IPS DF 6.9 (cell line): Measurements from ENCODE around the gene PLCH1.

Experiments used
- DNase-seq: peaks from one replicate; pipeline ENCODE4 v3.0.0-alpha.2; 2013; ENCODE audit warnings: low read depth, low spot score
- H3K27ac ChIP-seq: one replicate; pipeline ENCODE4 v1.5.1; 2013; ENCODE audit warnings: low read length, control low read depth
- H3K27me3 ChIP-seq: 2 replicates; pipeline ENCODE4 v1.6.1; 2013; ENCODE audit warnings: mild to moderate bottlenecking, low read length; ENCODE audit not compliant: control insufficient read depth, insufficient read depth
- H3K36me3 ChIP-seq: 2 replicates; pipeline ENCODE4 v1.6.1; 2013; ENCODE audit warnings: low read length; ENCODE audit not compliant: control insufficient read depth, insufficient read depth
- H3K4me1 ChIP-seq: 2 replicates; pipeline ENCODE4 v1.6.1; 2013; ENCODE audit warnings: low read length; ENCODE audit not compliant: control insufficient read depth, insufficient read depth
- H3K4me3 ChIP-seq: 2 replicates; pipeline ENCODE4 v1.5.1; 2013; ENCODE audit warnings: mild to moderate bottlenecking, low read length
- H3K9me3 ChIP-seq: 2 replicates; pipeline ENCODE4 v1.6.1; 2013; ENCODE audit warnings: low read length, inconsistent platforms; ENCODE audit not compliant: control insufficient read depth, insufficient read depth
- WGBS: extraction: QIAGEN DNeasy Blood & Tissue Kit; methylation state at CpG from one replicate; pipeline ENCODE4 v1.1.7; 2013; ENCODE audit warnings: mixed read lengths, missing lambda C conversion rate; ENCODE audit not compliant: insufficient read length, insufficient coverage; 5-methylcytosine and 5-hydroxymethylcytosine counted together

PLCH1 gene

DNA sequence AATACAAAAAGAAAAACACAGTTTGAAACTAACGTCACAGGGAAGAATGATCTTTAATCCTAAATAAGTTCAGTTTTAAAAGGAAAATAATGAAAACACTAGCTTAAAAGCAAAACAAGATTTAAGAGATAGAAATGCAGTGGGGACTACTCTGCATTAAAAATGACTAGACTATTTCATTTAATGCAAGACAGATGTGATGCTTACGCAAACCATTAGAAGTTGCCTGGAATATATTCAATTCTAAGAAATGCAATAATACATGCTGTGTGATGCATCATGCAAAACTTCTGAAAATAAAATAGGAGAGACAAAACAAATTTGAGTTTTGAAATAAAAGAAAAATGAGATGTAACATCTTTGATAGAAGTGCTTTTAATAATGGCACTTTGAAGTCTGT, 353.8 kb downstream of the PLCH1 start:
- DNase-seq, result no peak
- Histone ChIP-seq H3K4me1 (0 out of 2 replicates have a peak, but pooled peaks cover 2% of the 10 kb centered on the region), H3K27ac (no peak overlapping the region), H3K4me3 (no peak overlapping the region), H3K9me3 (no peaks in the 10 kb centered on the region), H3K36me3 (no peaks in the 10 kb centered on the region), H3K27me3 (no peaks in the 10 kb centered on the region)
- no CpG with 5 or more reads among the region's 2 CpGs for WGBS

DNA sequence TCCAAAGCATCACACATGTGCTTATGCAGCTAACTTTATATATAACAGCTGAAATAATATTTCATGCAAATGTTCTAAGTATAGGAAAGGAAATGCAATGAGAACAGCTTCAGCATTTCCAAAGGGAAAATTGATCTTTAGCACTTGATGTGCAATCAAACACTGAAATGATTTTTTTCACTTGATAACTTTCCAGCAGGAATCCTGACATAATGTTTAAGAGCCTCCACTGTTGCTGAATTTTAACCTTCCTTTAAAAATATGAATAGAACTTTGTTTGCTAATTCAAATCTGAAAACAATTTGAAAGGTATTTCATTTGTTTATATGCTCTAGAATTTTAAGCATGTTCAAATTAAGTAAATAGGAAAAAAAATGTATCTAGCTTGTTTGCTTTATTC, 354.5 kb downstream of the PLCH1 start:
- H3K27ac ChIP-seq, result no peak overlapping the region
- H3K27me3 ChIP-seq, result no peaks in the 10 kb centered on the region
- H3K9me3 ChIP-seq, result no peaks in the 10 kb centered on the region
- 0 out of 2 replicates have a peak, but pooled peaks cover 2% of the 10 kb centered on the region for H3K4me1 ChIP-seq
- no peak overlapping the region for H3K4me3 ChIP-seq
- no peaks in the 10 kb centered on the region for H3K36me3 ChIP-seq
- DNase-seq, result no peak

DNA sequence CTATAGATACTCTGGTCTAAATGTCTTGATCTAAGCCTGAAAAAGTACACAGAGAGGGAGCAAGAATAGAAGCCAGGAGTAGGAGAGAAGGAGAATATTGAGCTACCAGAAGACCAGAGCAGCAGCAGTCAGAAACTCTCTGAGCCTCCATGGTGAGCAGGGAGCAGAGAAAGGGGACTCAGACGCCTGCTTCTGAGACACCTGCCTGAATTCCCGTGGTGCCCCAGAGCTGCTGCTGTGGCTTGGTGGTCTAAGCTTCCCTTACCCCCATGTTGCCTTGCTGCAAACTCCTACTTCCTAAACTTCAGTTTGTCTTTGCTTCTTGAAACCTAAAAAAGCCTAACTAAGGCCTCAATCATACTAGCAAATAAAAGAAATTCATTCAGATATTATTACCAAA, 356.5 kb downstream of the PLCH1 start:
- no peaks in the 10 kb centered on the region for H3K27me3 ChIP-seq
- H3K4me3 ChIP-seq, result no peak overlapping the region

DNA sequence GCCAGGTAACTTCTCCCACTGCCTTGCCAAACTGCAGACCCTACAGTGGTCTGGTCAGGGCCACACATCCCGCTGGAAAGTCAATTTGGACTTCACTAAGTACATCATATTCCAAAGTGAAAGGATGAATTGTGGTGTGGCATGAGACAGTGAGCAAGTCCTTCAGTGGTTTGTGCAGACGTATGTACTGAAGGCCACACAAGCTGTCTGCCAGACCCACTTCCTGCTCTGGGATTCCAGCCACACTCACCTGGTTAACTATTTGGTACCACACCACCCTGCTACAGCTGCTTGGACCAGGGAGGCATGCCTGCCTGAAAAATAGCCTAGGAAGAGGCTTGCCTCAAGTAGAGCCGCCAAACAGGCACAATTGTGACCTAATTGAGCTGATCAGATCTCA, 357.3 kb downstream of the PLCH1 start:
- WGBS, result no CpG with 5 or more reads among the region's 3 CpGs
- Histone ChIP-seq H3K27me3 (no peaks in the 10 kb centered on the region), H3K9me3 (no peaks in the 10 kb centered on the region), H3K27ac (no peak overlapping the region), H3K4me3 (no peak overlapping the region), H3K36me3 (no peaks in the 10 kb centered on the region), H3K4me1 (0 out of 2 replicates have a peak, but pooled peaks cover 2% of the 10 kb centered on the region)
- DNase-seq, result no peak

More for the DNA sequence above, 356.5 kb downstream of the PLCH1 start:
- Histone ChIP-seq H3K9me3 (no peaks in the 10 kb centered on the region), H3K4me1 (0 out of 2 replicates have a peak, but pooled peaks cover 2% of the 10 kb centered on the region), H3K27ac (no peak overlapping the region), H3K36me3 (no peaks in the 10 kb centered on the region)
- DNase-seq, result no peak
- WGBS, result no CpG with 5 or more reads among the region's 2 CpGs

DNA sequence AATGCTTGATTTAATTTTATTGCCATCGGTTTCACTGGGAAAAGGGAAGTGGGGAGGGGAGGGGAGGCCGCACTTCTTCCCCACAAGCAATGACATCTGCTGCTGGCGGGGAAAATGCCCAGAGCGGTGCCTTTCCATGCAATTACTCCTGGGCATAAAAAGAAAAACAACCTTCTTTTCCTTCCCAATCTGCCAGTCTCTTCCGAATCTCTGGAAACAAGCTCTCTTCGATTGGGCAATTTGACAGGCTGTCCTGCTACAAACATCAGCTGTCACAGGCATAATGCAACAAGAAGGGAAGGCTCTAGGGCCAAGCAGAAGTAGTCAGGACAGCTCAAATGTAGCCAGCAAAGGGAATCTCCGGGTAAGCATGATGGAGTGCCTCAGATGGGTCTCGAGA, 358.0 kb downstream of the PLCH1 start:
- 0 out of 2 replicates have a peak, but pooled peaks cover 2% of the 10 kb centered on the region for H3K4me1 ChIP-seq
- no peaks in the 10 kb centered on the region for H3K9me3 ChIP-seq
- H3K27me3 ChIP-seq, result no peaks in the 10 kb centered on the region
- no peak overlapping the region for H3K4me3 ChIP-seq
- no CpG with 5 or more reads among the region's 8 CpGs for WGBS
- no peak for DNase-seq
- no peak overlapping the region for H3K27ac ChIP-seq
- H3K36me3 ChIP-seq, result no peaks in the 10 kb centered on the region

DNA sequence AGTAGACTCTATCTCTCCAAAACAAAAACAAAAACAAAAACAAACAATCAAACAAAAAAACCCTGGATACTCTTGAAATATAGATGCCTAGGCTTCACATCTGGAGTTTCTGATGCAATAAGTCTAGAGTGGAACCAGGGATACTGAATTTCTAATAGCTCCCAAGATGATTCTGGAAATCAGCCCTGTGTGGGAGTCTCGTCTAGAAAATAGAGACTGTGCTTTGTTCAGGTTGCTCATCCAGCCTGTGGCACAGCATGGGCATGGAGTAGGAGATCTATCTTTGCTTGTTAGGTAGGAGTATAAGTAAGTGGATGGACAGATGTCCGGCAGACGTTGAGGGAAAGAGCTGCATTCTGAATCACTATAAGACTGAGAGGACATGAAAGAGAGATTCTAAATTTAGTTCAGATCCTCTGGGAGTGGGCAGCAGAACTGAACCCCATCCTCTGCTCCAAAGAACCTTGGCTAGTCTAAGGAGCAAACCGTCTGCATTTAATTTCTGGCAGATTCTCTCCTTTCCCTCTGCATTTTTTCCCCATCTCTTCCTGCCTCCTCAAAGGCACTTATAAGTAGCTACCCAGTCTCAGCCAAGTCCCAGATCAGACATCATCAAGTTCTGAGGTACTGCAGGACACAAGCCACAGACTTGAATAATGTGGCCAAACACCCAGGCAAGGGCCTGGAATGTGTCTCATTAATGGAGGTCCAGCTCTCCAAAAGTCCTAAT, 358.8 kb downstream of the PLCH1 start:
- no peaks in the 10 kb centered on the region for H3K27me3 ChIP-seq
- H3K9me3 ChIP-seq, result no peaks in the 10 kb centered on the region
- no peak overlapping the region for H3K27ac ChIP-seq
- no CpG with 5 or more reads among the region's 4 CpGs for WGBS
- no peak overlapping the region for H3K4me3 ChIP-seq
- DNase-seq, result no peak
- H3K4me1 ChIP-seq, result 0 out of 2 replicates have a peak, but pooled peaks cover 2% of the 10 kb centered on the region
- H3K36me3 ChIP-seq, result no peaks in the 10 kb centered on the region

DNA sequence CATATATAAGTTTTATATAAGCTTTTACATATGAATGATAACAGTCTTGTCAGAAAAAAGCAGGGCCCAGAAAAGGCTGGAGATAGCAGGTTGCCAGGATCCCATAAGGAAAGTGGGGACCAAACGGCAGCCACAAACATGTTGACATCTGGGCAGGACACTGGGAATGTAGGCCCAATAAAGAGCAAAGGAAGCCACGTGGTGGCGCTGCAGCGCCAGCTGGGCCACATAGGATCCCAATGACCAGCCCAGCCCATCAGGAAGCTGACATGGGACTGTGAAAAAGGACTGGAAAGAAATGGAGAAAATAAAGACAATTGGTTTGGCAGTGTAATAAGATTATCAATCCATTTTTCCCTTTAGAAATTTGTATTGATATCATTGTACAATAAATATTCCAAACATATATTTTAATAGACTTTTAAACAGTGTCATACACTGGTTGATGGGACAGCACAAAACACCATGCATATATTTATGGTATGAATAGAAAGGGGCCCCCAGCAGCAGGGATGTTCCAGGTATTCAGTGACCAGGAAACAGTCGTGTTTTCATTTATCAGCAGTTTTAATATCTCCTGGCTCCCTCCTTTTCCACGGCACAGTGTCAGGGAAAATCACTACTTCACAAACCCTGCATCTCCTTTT, 362.4 kb downstream of the PLCH1 start:
- H3K9me3 ChIP-seq, result no peaks in the 10 kb centered on the region
- no peak overlapping the region for H3K27ac ChIP-seq
- H3K36me3 ChIP-seq, result no peaks in the 10 kb centered on the region
- DNase-seq, result peak; percentile 93
- no peak overlapping the region for H3K4me3 ChIP-seq
- no CpG with 5 or more reads among the region's 6 CpGs for WGBS
- H3K4me1 ChIP-seq, result 0 out of 2 replicates have a peak, but pooled peaks cover under 1% of the 10 kb centered on the region
- H3K27me3 ChIP-seq, result no peaks in the 10 kb centered on the region

DNA sequence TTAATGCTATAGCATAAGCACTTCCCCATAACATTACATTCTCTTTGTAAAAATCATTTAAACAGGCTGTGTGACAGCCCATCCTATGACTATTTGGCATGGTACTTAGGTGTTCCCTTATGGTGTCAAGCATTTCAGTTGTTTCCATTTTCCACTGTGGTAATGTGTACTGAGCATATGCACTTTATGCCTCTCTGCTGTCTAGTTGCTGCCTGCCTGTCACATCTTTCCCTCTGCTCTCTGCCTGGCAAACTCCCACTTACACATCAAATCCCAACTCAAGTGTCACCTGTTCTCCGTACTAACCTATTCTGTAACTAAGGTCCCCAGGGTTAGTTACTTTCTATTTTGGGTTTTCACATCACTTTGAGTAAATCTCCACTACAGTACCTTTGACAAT, 367.0 kb downstream of the PLCH1 start:
- H3K4me1 ChIP-seq, result no peaks in the 10 kb centered on the region
- no peaks in the 10 kb centered on the region for H3K27me3 ChIP-seq
- H3K27ac ChIP-seq, result no peak overlapping the region
- no peaks in the 10 kb centered on the region for H3K36me3 ChIP-seq
- H3K4me3 ChIP-seq, result no peak overlapping the region
- WGBS, result no CpG with 5 or more reads among the region's 1 CpG
- no peak for DNase-seq
- no peaks in the 10 kb centered on the region for H3K9me3 ChIP-seq

DNA sequence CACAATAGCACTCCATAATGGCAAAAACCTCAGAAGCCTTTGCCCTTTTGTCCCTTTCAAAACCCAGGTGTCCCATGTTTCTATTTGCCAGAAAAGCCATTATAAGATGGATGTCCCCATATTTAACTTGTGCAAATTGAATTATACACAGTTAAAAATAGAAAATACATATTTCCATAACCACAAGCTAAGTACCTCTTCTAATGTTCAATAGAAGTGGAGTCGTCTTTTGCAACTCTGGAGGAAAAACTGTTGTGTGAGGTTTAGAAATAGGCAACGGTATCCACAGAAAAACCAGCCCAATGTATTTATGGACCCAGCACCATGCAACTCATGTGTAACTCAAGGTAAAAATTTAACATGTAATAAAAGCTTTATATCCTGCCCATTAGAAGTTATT, 367.8 kb downstream of the PLCH1 start:
- no peak overlapping the region for H3K4me3 ChIP-seq
- no peaks in the 10 kb centered on the region for H3K27me3 ChIP-seq
- no peak overlapping the region for H3K27ac ChIP-seq
- H3K36me3 ChIP-seq, result no peaks in the 10 kb centered on the region
- no CpG with 5 or more reads among the region's 2 CpGs for WGBS
- DNase-seq, result no peak
- H3K4me1 ChIP-seq, result no peaks in the 10 kb centered on the region
- H3K9me3 ChIP-seq, result no peaks in the 10 kb centered on the region

DNA sequence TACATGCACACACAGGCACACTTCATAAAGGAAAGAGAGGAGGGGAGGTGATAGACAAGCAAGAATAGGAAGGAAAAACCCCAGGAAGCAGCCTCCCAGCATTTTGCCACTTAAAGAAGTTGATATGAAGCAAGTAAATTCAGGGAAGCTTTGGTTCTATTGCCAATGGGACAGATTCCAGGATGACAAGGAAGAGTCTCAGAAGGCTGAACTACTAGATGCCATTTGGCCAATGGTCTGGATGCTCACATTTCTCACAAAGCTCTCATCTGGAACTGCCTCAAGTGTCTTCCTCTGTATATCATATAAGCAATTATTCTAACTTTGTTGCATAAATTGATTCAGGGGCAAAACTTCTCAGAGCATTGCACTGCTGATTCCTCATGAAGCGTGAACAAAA, 372.6 kb downstream of the PLCH1 start:
- no peak for DNase-seq
- Histone ChIP-seq H3K27me3 (no peaks in the 10 kb centered on the region), H3K27ac (no peak overlapping the region), H3K36me3 (no peaks in the 10 kb centered on the region), H3K9me3 (no peaks in the 10 kb centered on the region), H3K4me3 (no peak overlapping the region), H3K4me1 (peaks cover 3% of the 10 kb centered on the region; the same call in 1 of the 2 replicates)
- WGBS, result no CpG with 5 or more reads among the region's 1 CpG
